SK-N-SH treated with all-trans-retinoic acid at 6 μM for 48 hours (cell line): ENCODE measurements around the gene KXD1.

Experiments used
- ATAC-seq: fragments of 200-7000 bp; cut with Tn5 transposase; 3 replicates; pipeline ENCODE4 v1.9.1; 2020; ENCODE audit warnings: mild to moderate bottlenecking, moderate library complexity
- ARNTL ChIP-seq: fragments of 450-650 bp; formaldehyde crosslinking; IDR thresholded peaks from 2 replicates; pipeline ENCODE4 v1.5.0; 2020; ENCODE audit warnings: low read depth, mild to moderate bottlenecking, moderate library complexity, borderline replicate concordance
- BACH2 ChIP-seq: fragments of 250-450 bp; sonication (Bioruptor Pico); IDR thresholded peaks from 2 replicates; pipeline ENCODE4 v1.9.0; 2021; ENCODE audit warnings: mild to moderate bottlenecking, borderline replicate concordance
- CSDC2 ChIP-seq: fragments of 250-450 bp; sonication (Bioruptor Pico); IDR thresholded peaks from 2 replicates; pipeline ENCODE4 v1.5.0; 2020; ENCODE audit warnings: mild to moderate bottlenecking, moderate library complexity
- ESRRG ChIP-seq: fragments of 250-450 bp; sonication (Bioruptor Pico); IDR thresholded peaks from 2 replicates; pipeline ENCODE4 v1.6.1; 2021; ENCODE audit warnings: mild to moderate bottlenecking
- GLIS3 ChIP-seq: fragments of 250-450 bp; sonication (Bioruptor Pico); IDR thresholded peaks from 2 replicates; pipeline ENCODE4 v1.5.0; 2020; ENCODE audit warnings: mild to moderate bottlenecking, moderate library complexity
- ISL1 ChIP-seq: fragments of 250-450 bp; sonication (Bioruptor Pico); IDR thresholded peaks from 2 replicates; pipeline ENCODE4 v2.1.2; 2022; ENCODE audit warnings: mild to moderate bottlenecking, moderate library complexity
- OSR1 ChIP-seq: fragments of 250-450 bp; sonication (Bioruptor Pico); IDR thresholded peaks from 2 replicates; pipeline ENCODE4 v1.8.0; 2022; ENCODE audit warnings: moderate library complexity, mild to moderate bottlenecking, inconsistent platforms
- PPARA ChIP-seq: fragments of 250-450 bp; sonication (Bioruptor Pico); IDR thresholded peaks from 2 replicates; pipeline ENCODE4 v1.5.0; 2020; ENCODE audit warnings: mild to moderate bottlenecking, borderline replicate concordance
- RARB ChIP-seq: fragments of 250-450 bp; sonication (Bioruptor Pico); IDR thresholded peaks from 2 replicates; pipeline ENCODE4 v1.8.0; 2021; ENCODE audit warnings: mild to moderate bottlenecking, moderate library complexity
- SNAI2 ChIP-seq: fragments of 250-450 bp; sonication (Bioruptor Pico); IDR thresholded peaks from 2 replicates; pipeline ENCODE4 v1.5.0; 2020; ENCODE audit warnings: mild to moderate bottlenecking, moderate library complexity
- TOX ChIP-seq: fragments of 250-450 bp; sonication (Bioruptor Pico); IDR thresholded peaks from 2 replicates; pipeline ENCODE4 v1.8.0; 2021; ENCODE audit warnings: mild to moderate bottlenecking, moderate library complexity, borderline replicate concordance
- ZFP3 ChIP-seq: fragments of 250-450 bp; sonication (Bioruptor Pico); IDR thresholded peaks from 2 replicates; pipeline ENCODE4 v1.5.0; 2020; ENCODE audit warnings: mild to moderate bottlenecking, moderate library complexity
- ZFP30 ChIP-seq: fragments of 450-650 bp; formaldehyde crosslinking; IDR thresholded peaks from 2 replicates; pipeline ENCODE4 v1.5.0; 2022; ENCODE audit warnings: mild to moderate bottlenecking, moderate library complexity
- ZNF565 ChIP-seq: fragments of 450-650 bp; formaldehyde crosslinking; conservative IDR thresholded peaks from 2 replicates; pipeline ENCODE4 v1.5.0; 2020; ENCODE audit warnings: low read depth, mild to moderate bottlenecking, moderate library complexity
- ZNF70 ChIP-seq: fragments of 450-650 bp; formaldehyde crosslinking; IDR thresholded peaks from 2 replicates; pipeline ENCODE4 v1.5.0; 2020; ENCODE audit warnings: mild to moderate bottlenecking, moderate library complexity
- ZNF8 ChIP-seq: fragments of 450-650 bp; formaldehyde crosslinking; IDR thresholded peaks from 2 replicates; pipeline ENCODE4 v1.5.0; 2020; ENCODE audit warnings: mild to moderate bottlenecking, moderate library complexity
- TF ChIP-seq, protein P1 (sequence below): fragments of 250-450 bp; sonication (Bioruptor Pico); IDR thresholded peaks from 2 replicates; pipeline ENCODE4 v1.5.1; 2021; ENCODE audit warnings: mild to moderate bottlenecking, moderate library complexity
- TF ChIP-seq, protein P2 (sequence below): fragments of 250-450 bp; sonication (Bioruptor Pico); IDR thresholded peaks from 2 replicates; pipeline ENCODE4 v1.5.1; 2020; ENCODE audit warnings: low read depth, mild to moderate bottlenecking, moderate library complexity
- TF ChIP-seq, protein P3 (sequence below): fragments of 250-450 bp; sonication (Bioruptor Pico); IDR thresholded peaks from 2 replicates; pipeline ENCODE4 v1.8.0; 2021; ENCODE audit warnings: low read depth, mild to moderate bottlenecking, moderate library complexity, borderline replicate concordance
- TF ChIP-seq, protein P4 (sequence below): fragments of 250-450 bp; sonication (Bioruptor Pico); IDR thresholded peaks from 2 replicates; pipeline ENCODE4 v1.5.0; 2020; ENCODE audit warnings: mild to moderate bottlenecking, moderate library complexity

The KXD1 gene

DNA sequence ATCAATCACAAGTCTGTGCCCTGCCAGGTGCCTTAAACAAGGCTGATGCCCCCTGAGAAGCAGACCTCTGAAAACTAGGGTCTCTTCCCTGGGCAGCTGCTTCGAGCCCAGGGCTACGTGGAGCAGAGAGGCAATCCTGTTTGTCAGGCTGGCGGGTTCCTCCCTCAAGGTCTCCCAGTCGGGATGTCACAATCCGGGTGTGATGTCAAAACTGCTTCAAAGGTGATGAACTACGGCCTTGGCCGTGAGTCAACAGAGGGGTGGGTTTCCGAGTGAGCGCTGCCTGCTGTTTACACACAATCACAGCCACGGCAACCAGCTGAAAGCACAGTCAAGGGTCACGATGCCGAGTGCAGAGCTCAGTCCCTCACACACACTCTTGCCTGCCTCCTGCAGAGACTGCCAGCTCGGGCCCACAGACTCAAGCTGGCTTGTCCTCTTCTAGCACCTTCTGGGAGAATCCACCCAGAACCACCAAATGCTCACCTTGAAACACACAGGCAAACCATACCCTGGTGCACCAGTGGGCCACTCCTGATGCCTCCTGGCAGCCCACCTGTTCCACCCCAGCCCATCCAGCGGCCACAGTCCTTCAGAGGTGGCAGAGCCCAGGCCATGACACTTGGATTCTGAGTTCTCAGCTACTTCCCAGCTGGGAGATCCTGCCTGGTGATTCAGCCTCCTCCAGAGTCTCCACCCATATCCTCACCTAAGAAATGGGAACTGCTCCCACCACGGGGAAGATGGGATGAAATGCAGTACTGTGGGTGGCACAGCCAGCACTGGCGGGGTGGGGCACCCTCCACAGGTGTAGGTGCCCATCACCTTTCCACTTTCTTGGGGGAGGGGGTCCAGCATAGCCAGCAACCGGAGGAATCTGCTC lies 42.6 kb upstream of the KXD1 start:
- TF ChIP-seq, protein P1, sequence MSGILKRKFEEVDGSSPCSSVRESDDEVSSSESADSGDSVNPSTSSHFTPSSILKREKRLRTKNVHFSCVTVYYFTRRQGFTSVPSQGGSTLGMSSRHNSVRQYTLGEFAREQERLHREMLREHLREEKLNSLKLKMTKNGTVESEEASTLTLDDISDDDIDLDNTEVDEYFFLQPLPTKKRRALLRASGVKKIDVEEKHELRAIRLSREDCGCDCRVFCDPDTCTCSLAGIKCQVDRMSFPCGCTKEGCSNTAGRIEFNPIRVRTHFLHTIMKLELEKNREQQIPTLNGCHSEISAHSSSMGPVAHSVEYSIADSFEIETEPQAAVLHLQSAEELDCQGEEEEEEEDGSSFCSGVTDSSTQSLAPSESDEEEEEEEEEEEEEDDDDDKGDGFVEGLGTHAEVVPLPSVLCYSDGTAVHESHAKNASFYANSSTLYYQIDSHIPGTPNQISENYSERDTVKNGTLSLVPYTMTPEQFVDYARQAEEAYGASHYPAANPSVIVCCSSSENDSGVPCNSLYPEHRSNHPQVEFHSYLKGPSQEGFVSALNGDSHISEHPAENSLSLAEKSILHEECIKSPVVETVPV = no peak
- no peak for TF ChIP-seq SNAI2 (CRISPR knock-in tag)
- TF ChIP-seq, protein P2, sequence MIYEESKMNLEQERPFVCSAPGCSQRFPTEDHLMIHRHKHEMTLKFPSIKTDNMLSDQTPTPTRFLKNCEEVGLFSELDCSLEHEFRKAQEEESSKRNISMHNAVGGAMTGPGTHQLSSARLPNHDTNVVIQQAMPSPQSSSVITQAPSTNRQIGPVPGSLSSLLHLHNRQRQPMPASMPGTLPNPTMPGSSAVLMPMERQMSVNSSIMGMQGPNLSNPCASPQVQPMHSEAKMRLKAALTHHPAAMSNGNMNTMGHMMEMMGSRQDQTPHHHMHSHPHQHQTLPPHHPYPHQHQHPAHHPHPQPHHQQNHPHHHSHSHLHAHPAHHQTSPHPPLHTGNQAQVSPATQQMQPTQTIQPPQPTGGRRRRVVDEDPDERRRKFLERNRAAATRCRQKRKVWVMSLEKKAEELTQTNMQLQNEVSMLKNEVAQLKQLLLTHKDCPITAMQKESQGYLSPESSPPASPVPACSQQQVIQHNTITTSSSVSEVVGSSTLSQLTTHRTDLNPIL (CRISPR knock-in tag) = no peak
- ATAC-seq = no peak

DNA sequence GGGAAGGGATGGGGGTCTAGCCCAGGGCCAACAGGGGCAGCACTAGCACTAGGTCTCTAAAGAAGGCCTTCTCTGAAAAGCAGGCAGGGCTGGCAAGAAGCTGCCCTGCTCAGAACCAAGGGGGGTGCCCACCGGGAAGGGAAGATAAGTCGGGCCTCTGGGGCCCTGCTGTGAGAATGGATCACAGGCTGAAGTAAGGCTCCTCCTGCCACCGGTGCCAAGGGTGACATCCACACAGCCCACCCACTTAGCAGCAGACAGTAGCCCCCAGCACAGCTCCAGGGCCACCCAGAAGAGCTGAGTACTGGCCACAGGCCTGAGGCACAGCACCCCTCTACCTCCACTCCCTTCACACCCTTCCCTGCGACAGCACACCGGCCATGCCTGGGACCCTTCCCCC lies 41.7 kb upstream of the KXD1 start:
- TF ChIP-seq GLIS3 (no peak), ZNF8 (CRISPR knock-in tag) (no peak), ISL1 (CRISPR knock-in tag) (no peak), ARNTL (CRISPR knock-in tag) (no peak), TOX (CRISPR knock-in tag) (no peak), ZNF565 (CRISPR knock-in tag) (no peak), RARB (CRISPR knock-in tag) (no peak), ZFP3 (CRISPR knock-in tag) (no peak), PPARA (CRISPR knock-in tag) (no peak), ZFP30 (no peak), OSR1 (no peak), ZNF70 (CRISPR knock-in tag) (no peak)
- TF ChIP-seq, protein P3, sequence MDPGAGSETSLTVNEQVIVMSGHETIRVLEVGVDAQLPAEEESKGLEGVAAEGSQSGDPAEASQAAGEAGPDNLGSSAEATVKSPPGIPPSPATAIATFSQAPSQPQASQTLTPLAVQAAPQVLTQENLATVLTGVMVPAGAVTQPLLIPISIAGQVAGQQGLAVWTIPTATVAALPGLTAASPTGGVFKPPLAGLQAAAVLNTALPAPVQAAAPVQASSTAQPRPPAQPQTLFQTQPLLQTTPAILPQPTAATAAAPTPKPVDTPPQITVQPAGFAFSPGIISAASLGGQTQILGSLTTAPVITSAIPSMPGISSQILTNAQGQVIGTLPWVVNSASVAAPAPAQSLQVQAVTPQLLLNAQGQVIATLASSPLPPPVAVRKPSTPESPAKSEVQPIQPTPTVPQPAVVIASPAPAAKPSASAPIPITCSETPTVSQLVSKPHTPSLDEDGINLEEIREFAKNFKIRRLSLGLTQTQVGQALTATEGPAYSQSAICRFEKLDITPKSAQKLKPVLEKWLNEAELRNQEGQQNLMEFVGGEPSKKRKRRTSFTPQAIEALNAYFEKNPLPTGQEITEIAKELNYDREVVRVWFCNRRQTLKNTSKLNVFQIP (CRISPR knock-in tag) = no peak
- TF ChIP-seq, protein P4, sequence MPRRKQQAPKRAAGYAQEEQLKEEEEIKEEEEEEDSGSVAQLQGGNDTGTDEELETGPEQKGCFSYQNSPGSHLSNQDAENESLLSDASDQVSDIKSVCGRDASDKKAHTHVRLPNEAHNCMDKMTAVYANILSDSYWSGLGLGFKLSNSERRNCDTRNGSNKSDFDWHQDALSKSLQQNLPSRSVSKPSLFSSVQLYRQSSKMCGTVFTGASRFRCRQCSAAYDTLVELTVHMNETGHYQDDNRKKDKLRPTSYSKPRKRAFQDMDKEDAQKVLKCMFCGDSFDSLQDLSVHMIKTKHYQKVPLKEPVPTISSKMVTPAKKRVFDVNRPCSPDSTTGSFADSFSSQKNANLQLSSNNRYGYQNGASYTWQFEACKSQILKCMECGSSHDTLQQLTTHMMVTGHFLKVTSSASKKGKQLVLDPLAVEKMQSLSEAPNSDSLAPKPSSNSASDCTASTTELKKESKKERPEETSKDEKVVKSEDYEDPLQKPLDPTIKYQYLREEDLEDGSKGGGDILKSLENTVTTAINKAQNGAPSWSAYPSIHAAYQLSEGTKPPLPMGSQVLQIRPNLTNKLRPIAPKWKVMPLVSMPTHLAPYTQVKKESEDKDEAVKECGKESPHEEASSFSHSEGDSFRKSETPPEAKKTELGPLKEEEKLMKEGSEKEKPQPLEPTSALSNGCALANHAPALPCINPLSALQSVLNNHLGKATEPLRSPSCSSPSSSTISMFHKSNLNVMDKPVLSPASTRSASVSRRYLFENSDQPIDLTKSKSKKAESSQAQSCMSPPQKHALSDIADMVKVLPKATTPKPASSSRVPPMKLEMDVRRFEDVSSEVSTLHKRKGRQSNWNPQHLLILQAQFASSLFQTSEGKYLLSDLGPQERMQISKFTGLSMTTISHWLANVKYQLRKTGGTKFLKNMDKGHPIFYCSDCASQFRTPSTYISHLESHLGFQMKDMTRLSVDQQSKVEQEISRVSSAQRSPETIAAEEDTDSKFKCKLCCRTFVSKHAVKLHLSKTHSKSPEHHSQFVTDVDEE = no peak
- ATAC-seq = no peak

DNA sequence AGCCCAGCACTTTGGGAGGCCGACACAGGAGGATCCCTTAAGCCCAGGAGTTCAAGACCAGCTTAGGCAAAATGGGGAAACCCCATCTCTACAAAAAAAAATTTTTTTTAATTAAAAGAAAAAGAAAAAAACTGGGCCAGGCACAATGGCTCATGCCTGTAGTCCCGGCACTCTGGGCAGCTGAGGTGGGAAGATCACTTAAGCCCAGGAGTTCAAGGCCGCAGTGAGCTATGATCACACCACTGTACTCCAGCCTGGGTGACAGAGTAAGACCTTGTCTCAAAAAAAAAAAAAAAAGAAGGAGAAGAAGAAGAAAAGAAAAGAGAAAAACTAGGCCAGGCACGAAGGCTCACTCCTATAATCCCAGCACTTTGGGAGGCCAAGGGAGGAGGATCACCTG lies 40.1 kb upstream of the KXD1 start:
- no peak for ATAC-seq
- TF ChIP-seq ZNF8 (CRISPR knock-in tag) = no peak
- TF ChIP-seq, protein P4 = no peak
- no peak for TF ChIP-seq CSDC2

DNA sequence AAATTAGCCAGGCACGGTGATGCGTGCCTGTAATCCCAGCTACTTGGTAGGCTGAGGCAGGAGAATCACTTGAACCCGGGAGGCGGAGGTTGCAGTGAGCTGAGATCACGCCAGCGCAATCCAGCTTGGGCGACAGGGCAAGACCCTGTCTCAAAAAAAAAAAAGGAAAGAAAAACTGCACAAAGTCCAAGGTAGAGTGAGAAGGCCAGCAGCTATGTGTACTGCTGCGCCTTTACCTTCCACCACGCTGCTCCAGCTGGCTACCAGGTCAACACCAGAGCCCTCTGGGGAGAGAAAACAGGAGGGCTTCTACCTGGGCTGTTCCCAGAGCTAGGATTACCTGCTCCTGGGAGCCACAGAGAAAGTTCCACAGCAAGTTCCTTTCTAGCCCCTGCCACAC lies 39.0 kb upstream of the KXD1 start:
- no peak for ATAC-seq
- TF ChIP-seq ESRRG = no peak
- TF ChIP-seq ISL1 (CRISPR knock-in tag) = no peak
- no peak for TF ChIP-seq BACH2
- no peak for TF ChIP-seq GLIS3
- no peak for TF ChIP-seq PPARA (CRISPR knock-in tag)
